Suprapubic skin (tissue), 4 donors: ENCODE measurements around the gene GRID1. TPM values are rescaled to one million over a fixed set of nuclear protein-coding genes. Genes with fewer than 3 reads are reported as not detected.

Source experiments
- DNase-seq, 2 donors: peaks; one replicate each; pipeline ENCODE4 v3.0.0-alpha.2; 2019; ENCODE audit warnings: low spot score in 2 of 2
- H3K27ac ChIP-seq: fragments of 200-600 bp; sonication (generic); one replicate; pipeline ENCODE4 v1.5.1; 2019
- H3K27me3 ChIP-seq: fragments of 200-600 bp; sonication (generic); one replicate; pipeline ENCODE4 v1.5.1; 2019
- H3K36me3 ChIP-seq: fragments of 200-600 bp; sonication (generic); one replicate; pipeline ENCODE4 v1.5.1; 2019
- H3K4me1 ChIP-seq: fragments of 200-600 bp; sonication (generic); one replicate; pipeline ENCODE4 v1.5.1; 2019
- H3K4me3 ChIP-seq: fragments of 200-600 bp; sonication (generic); one replicate; pipeline ENCODE4 v1.5.1; 2019; ENCODE audit warnings: mild to moderate bottlenecking
- H3K9me3 ChIP-seq: fragments of 200-600 bp; sonication (generic); one replicate; pipeline ENCODE4 v1.5.1; 2019
- EP300 ChIP-seq: sonication (generic); formaldehyde crosslinking; IDR thresholded peaks from one replicate; pipeline ENCODE4 v1.6.1; 2017; ENCODE audit warnings: antibody characterized with exemption
- POLR2A ChIP-seq, 2 donors: fragments of 450-650 bp; IDR thresholded peaks; one replicate each; pipeline ENCODE4 v1.6.1; 2017; ENCODE audit warnings: antibody characterized with exemption in 2 of 2, mild to moderate bottlenecking in 2 of 2, moderate library complexity in 2 of 2
- POLR2AphosphoS5 ChIP-seq, 3 donors: sonication (generic); formaldehyde crosslinking; IDR thresholded peaks; one replicate each; pipeline ENCODE4 v1.6.1; 2017; ENCODE audit warnings: antibody characterized with exemption in 3 of 3
- WGBS: methylation state at CpG from one replicate; pipeline ENCODE4 v1.1.5; 2018; 5-methylcytosine and 5-hydroxymethylcytosine counted together
- total RNA-seq, 4 donors: library from RNA; depleted of rRNA; stranded (reverse); fragments of >200 nt; gene quantifications; one replicate each; pipeline ENCODE4 v1.1.0, GENCODE V29; 2016
- TF ChIP-seq, protein P1 (sequence below), 2 donors: fragments of 200-600 bp in 1 of 2; fragments of 450-650 bp in 1 of 2; sonication (generic) in 1 of 2; IDR thresholded peaks; one replicate each; pipeline ENCODE4 v1.5.1; 2016 to 2019; ENCODE audit warnings: antibody characterized with exemption in 2 of 2, mild to moderate bottlenecking in 1 of 2, moderate library complexity in 1 of 2

GRID1 gene
- total RNA-seq, 4 donors from 2014 or later: 1.8 to 3.1 (median 2.4) TPM

DNA sequence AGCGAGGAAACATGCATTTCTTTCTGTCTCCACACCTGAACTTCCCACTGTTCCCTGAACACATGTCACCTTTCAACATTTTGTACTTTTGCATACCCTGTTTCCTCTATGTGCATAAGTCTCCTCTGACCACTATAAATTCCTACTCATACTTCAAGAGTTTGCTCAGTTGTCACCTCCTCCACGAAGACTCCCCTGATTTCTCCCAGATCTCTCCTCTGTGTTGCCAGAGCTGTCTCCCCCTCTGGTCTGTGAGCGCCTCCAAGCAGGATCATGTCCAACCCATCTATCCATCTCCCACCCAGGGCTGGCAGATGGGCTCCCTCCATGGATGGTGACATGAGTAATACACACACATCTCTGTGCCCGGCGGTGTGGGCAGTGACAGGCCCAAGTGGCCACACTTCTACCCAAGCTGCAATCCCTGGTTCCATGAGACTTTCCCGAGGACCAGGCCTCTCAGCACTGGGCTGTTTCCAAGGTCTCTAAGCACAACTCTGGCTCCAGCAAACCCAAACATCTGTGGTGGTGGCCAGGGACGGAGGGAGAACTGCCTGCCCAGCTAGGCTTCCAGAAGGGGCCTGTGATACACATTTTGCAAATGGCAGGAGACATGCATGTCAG lies 135.9 kb downstream of the GRID1 start:
- WGBS: 89% methylated on average over 6 of the region's 7 CpGs
- no peaks in the 10 kb centered on the region for H3K9me3 ChIP-seq
- no peaks in the 10 kb centered on the region for H3K36me3 ChIP-seq
- H3K4me3 ChIP-seq: no peak overlapping the region
- H3K27ac ChIP-seq: no peak overlapping the region
- TF ChIP-seq, protein P1, sequence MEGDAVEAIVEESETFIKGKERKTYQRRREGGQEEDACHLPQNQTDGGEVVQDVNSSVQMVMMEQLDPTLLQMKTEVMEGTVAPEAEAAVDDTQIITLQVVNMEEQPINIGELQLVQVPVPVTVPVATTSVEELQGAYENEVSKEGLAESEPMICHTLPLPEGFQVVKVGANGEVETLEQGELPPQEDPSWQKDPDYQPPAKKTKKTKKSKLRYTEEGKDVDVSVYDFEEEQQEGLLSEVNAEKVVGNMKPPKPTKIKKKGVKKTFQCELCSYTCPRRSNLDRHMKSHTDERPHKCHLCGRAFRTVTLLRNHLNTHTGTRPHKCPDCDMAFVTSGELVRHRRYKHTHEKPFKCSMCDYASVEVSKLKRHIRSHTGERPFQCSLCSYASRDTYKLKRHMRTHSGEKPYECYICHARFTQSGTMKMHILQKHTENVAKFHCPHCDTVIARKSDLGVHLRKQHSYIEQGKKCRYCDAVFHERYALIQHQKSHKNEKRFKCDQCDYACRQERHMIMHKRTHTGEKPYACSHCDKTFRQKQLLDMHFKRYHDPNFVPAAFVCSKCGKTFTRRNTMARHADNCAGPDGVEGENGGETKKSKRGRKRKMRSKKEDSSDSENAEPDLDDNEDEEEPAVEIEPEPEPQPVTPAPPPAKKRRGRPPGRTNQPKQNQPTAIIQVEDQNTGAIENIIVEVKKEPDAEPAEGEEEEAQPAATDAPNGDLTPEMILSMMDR (IDR thresholded peaks at IDR 0.05): no peak
- no peak for TF ChIP-seq POLR2A (IDR thresholded peaks at IDR 0.05)
- no peak for TF ChIP-seq EP300
- TF ChIP-seq POLR2AphosphoS5 (IDR thresholded peaks at IDR 0.05): no peak
- H3K27me3 ChIP-seq: no peaks in the 10 kb centered on the region
- no peak for DNase-seq
- no peaks in the 10 kb centered on the region for H3K4me1 ChIP-seq

DNA sequence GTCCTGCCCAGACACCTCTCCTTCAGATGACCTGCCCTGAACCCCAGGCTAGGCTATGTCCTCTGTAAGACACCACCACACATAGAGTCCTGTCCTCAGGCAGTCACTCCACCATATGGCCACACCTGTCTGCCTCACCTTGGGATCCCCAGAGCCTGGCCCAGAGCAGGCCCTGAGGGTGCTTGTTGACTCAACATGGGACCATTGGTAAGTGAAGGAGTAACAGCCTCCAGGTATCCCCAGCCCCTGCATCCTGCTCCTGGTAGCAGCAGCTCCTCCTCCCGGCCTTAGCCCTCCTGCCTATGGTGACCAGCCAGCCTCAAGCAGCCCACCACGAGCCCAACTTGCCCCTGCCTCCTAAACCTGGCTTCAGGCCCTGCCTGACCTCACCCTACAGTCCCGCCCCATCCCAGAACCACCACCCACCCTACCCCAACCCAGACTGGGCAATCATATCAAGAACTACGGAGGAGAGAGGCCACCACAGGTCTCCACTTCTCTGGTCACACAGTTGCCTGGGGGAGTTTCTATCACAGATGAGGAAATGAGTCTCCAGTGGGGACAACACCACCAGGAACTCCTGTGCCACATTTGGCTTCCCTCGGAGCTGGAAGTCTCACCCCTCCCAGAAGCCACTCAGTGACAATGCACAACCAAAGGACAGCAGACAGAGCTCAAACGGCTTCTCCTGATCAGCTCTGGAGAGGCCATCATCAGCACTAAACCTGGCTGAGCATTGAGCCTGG lies 136.6 kb downstream of the GRID1 start:
- no peaks in the 10 kb centered on the region for H3K36me3 ChIP-seq
- DNase-seq: no peak
- H3K27me3 ChIP-seq: no peaks in the 10 kb centered on the region
- H3K4me3 ChIP-seq: no peak overlapping the region
- no peaks in the 10 kb centered on the region for H3K4me1 ChIP-seq
- TF ChIP-seq, protein P1 (IDR thresholded peaks at IDR 0.05): no peak
- TF ChIP-seq EP300: no peak
- TF ChIP-seq POLR2AphosphoS5 (IDR thresholded peaks at IDR 0.05): no peak
- TF ChIP-seq POLR2A (IDR thresholded peaks at IDR 0.05): no peak
- H3K27ac ChIP-seq: no peak overlapping the region
- 72% methylated on average over 6 of the region's 6 CpGs for WGBS
- H3K9me3 ChIP-seq: no peaks in the 10 kb centered on the region

DNA sequence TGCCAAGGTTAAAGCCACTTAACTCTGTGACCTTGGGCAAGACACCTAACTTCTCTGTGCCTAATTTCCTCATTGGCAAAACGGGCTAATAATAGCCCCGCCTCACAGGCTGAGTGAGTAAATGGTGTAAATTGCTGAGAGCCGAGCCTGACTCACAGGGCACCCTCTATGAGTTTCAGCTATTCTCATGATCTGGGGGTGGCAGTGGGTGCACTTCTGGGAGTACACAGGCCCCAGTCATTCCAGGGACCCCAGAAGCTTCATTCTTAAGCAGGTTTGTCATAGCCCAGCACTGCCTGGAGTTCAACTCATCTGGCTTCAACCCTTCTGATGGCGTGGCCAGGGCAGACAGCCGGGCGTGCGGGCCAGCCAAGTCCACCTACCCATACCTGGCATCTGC lies 137.2 kb downstream of the GRID1 start:
- Histone ChIP-seq H3K36me3 (no peaks in the 10 kb centered on the region), H3K27ac (no peak overlapping the region), H3K27me3 (no peaks in the 10 kb centered on the region), H3K4me1 (no peaks in the 10 kb centered on the region), H3K4me3 (no peak overlapping the region), H3K9me3 (no peaks in the 10 kb centered on the region)
- no peak for TF ChIP-seq EP300
- TF ChIP-seq POLR2AphosphoS5 (IDR thresholded peaks at IDR 0.05): no peak
- TF ChIP-seq POLR2A (IDR thresholded peaks at IDR 0.05): no peak
- TF ChIP-seq, protein P1 (IDR thresholded peaks at IDR 0.05): no peak
- no peak for DNase-seq
- WGBS: 96% methylated on average over 5 of the region's 7 CpGs

DNA sequence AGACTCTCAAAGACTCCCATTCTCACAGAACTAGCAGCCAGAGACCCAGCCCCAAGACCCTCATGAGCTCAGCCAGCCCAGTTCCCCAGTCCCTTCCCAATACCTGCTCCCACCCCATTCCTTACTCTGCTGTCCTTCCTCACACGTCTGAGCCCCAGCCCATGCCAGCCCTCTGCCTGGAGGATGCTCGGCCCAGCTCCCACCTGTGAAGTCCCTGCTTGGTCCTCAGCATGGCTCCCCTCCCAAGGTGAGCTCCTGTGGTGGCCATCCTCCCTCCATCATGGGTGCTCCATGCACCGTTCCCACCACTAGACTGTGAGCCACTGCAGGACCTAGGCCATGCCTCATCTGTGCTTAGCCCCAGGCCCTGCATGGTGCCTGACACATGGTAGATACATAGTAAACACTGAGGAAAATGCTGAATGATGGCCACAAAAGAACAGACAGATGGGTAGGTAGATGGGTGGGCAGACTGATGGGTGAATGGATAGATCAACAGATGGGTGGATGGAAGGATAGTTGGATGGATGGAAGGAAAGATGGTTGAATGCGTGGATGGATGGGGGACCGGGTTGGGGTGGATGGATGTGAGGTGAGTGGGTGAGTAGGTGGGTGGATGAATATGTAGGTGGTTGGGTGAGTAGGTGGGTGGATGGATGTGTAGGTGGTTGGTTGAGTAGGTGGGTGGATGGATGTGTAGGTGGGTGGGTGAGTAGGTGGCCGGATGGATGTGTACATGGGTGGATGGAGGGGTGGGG lies 138.9 kb downstream of the GRID1 start:
- no peak for DNase-seq
- Histone ChIP-seq H3K36me3 (no peaks in the 10 kb centered on the region), H3K9me3 (no peaks in the 10 kb centered on the region), H3K4me1 (no peaks in the 10 kb centered on the region), H3K27ac (no peak overlapping the region), H3K27me3 (no peaks in the 10 kb centered on the region), H3K4me3 (no peak overlapping the region)
- TF ChIP-seq POLR2A (IDR thresholded peaks at IDR 0.05): no peak
- TF ChIP-seq EP300: no peak
- TF ChIP-seq, protein P1 (IDR thresholded peaks at IDR 0.05): no peak
- TF ChIP-seq POLR2AphosphoS5 (IDR thresholded peaks at IDR 0.05): no peak
- 90% methylated on average over 6 of the region's 6 CpGs for whole genome bisulfite sequencing

DNA sequence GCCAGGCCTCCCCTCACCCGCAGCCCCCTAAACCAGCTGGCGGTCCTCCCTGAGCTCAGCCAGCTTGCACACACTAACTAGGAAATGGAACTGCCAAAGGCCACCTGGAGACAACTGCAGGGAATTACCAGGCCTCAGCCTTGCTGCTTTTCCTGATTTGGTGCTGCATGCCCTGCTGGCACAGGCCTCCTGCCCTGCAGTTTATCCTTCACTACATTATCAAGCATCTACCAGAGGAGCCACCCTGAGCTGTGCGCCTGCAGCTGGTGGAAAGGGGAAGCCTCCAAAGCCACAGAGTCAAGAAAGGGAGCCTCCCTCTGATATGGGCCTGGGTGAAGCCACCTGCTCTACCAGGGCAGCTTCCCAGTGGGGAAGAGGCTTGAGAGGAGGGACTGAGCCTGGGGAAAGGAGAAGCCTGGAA lies 139.8 kb downstream of the GRID1 start:
- Histone ChIP-seq H3K27ac (no peak overlapping the region), H3K4me1 (no peaks in the 10 kb centered on the region), H3K4me3 (no peak overlapping the region), H3K27me3 (no peaks in the 10 kb centered on the region), H3K9me3 (no peaks in the 10 kb centered on the region), H3K36me3 (no peaks in the 10 kb centered on the region)
- WGBS: 91% methylated on average over 3 of the region's 3 CpGs
- no peak for DNase-seq
- TF ChIP-seq POLR2A (IDR thresholded peaks at IDR 0.05): no peak
- TF ChIP-seq, protein P1 (IDR thresholded peaks at IDR 0.05): no peak
- no peak for TF ChIP-seq EP300
- TF ChIP-seq POLR2AphosphoS5 (IDR thresholded peaks at IDR 0.05): no peak
